ENCODE data around the gene PLEKHG3.

DNA sequence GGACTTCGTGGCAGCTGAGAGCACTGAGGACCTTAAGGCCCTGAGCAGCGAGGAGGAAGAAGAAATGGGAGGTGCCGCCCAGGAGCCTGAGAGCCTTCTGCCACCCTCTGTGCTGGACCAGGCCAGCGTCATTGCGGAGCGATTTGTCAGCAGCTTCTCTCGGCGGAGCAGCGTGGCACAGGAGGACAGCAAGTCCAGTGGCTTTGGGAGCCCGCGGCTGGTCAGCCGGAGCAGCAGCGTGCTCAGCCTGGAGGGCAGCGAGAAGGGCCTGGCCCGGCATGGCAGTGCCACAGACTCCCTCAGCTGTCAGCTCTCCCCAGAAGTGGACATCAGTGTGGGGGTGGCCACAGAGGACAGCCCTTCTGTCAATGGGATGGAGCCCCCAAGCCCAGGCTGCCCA, 37.0 kb downstream of the PLEKHG3 start:
- TF ChIP-seq, protein P1, sequence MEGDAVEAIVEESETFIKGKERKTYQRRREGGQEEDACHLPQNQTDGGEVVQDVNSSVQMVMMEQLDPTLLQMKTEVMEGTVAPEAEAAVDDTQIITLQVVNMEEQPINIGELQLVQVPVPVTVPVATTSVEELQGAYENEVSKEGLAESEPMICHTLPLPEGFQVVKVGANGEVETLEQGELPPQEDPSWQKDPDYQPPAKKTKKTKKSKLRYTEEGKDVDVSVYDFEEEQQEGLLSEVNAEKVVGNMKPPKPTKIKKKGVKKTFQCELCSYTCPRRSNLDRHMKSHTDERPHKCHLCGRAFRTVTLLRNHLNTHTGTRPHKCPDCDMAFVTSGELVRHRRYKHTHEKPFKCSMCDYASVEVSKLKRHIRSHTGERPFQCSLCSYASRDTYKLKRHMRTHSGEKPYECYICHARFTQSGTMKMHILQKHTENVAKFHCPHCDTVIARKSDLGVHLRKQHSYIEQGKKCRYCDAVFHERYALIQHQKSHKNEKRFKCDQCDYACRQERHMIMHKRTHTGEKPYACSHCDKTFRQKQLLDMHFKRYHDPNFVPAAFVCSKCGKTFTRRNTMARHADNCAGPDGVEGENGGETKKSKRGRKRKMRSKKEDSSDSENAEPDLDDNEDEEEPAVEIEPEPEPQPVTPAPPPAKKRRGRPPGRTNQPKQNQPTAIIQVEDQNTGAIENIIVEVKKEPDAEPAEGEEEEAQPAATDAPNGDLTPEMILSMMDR (IDR thresholded peaks at IDR 0.05), result no peak
- no peak for TF ChIP-seq EZH2 (IDR thresholded peaks at IDR 0.05)

Measured in neural progenitor cell (in vitro differentiated cells).